Activated T-cell treated with anti-CD3 and anti-CD28 coated beads, Interleukin-2, amount 50 U/mL, for 24 hours (primary cell): ENCODE results near the gene EYS.
"Not testable (repeated sequence)": the region's sequence is repeated elsewhere in the genome, so short reads cannot be mapped to it uniquely, and the experiment has no call there.

Source experiments
- DNase-seq: peaks from one replicate; pipeline ENCODE4 v3.0.0-alpha.2; 2020
- H3K27ac Mint-ChIP-seq: 2 replicates; pipeline ENCODE4 v1.8.0; 2020; ENCODE audit warnings: mild to moderate bottlenecking, mixed read lengths
- H3K27me3 Mint-ChIP-seq: 2 replicates; pipeline ENCODE4 v1.8.0; 2020; ENCODE audit warnings: mixed read lengths
- H3K36me3 Mint-ChIP-seq: 2 replicates; pipeline ENCODE4 v1.8.0; 2020; ENCODE audit warnings: low read depth, mixed read lengths
- H3K4me1 Mint-ChIP-seq: 2 replicates; pipeline ENCODE4 v1.8.0; 2020; ENCODE audit warnings: low read depth, mixed read lengths
- H3K4me3 Mint-ChIP-seq: 2 replicates; pipeline ENCODE4 v1.8.0; 2020; ENCODE audit warnings: mild to moderate bottlenecking, moderate library complexity, mixed read lengths
- H3K9me3 Mint-ChIP-seq: 2 replicates; pipeline ENCODE4 v1.8.0; 2020; ENCODE audit warnings: mixed read lengths

The EYS gene

GRCh38 chr6:63928613-63929012, 1778.4 kb downstream of the EYS start:
- Mint-ChIP-seq H3K27me3 (no peaks in the 10 kb centered on the region), H3K36me3 (no peaks in the 10 kb centered on the region), H3K4me3 (no peak overlapping the region), H3K9me3 (no peaks in the 10 kb centered on the region), H3K4me1 (no peaks in the 10 kb centered on the region), H3K27ac (no peak overlapping the region)
- DNase-seq: no peak

DNA sequence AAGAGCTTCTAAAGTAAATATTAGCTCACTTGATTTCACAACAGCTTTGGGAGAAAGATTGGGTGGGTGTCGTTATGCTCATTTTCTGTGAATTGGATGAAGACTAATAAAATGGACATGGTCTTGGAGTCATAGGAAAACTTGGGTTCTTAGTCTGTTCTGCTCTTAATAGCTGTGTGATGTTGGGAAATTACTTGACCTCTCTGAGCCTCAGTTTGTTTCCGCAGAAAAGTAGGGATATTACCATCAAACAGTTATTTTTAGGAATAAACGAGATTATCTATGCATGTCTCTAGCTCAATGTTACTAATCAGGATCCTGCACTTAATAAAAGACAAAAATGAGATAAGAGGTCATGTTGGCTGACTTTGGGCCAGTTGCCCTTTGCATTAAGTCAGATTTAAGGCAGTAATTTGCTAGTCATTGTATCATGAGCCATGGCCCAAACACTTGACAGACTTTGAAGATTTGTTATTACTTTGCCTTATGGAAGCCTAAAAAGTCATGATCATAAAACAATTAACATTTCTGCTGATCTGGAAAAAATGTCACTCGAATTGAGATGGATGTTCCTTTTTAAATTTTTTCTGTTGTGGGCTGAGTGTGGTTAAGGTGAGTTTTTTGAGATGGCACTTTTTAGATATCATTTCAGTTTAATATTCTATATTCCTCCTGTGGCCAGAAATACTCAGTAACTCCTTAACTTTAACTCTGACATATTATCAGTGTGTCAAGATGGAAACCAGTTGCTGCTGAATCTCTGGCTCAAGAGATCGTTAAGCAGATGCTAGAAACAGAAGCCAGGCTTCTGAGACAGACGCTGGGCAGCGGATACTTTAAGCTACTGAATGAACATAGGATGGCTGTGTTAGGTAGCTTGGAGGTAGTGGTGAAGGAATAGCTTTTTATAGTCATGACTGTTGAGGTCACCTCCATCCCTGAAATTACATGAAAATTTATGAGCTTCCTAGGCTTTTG, 1779.8 kb downstream of the EYS start:
- Mint-ChIP-seq H3K4me1 (no peaks in the 10 kb centered on the region), H3K4me3 (no peak overlapping the region), H3K36me3 (no peaks in the 10 kb centered on the region), H3K27ac (no peak overlapping the region), H3K9me3 (no peaks in the 10 kb centered on the region), H3K27me3 (no peaks in the 10 kb centered on the region)
- no peak for DNase-seq

GRCh38 chr6:63926258-63926780, 1780.7 kb downstream of the EYS start:
- DNase-seq: no peak
- Mint-ChIP-seq H3K27ac (no peak overlapping the region), H3K9me3 (no peaks in the 10 kb centered on the region), H3K4me3 (no peak overlapping the region), H3K27me3 (no peaks in the 10 kb centered on the region), H3K36me3 (no peaks in the 10 kb centered on the region), H3K4me1 (no peaks in the 10 kb centered on the region)

DNA sequence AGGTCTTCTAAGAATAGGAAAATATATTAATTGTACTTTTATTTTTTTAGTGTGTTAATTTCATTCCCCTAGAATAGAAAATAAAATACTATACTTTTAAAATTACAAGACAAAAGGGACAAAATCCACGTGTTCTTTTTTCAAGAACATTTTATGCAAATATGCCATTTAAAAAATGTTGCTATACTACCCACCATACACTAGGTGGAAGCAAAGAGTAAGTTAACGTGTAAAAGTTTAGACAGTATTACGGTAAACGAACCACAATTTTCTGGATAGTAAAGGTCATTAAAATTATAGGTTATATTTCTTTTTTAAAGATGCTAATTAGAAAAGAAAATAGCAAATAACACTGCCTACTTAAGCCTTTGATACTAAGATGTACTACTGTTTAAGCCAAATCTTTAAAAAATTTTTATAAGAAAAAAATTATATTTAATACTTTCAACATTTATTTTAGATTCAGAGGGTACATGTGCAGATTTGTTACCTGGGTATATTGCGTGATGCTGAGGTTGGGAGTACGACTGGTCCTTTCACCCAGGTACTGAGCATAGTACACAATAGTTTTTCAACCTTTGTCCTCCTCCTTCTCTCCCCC, 1783.8 kb downstream of the EYS start:
- Mint-ChIP-seq H3K4me3 (no peak overlapping the region), H3K4me1 (no peaks in the 10 kb centered on the region), H3K36me3 (no peaks in the 10 kb centered on the region), H3K27ac (no peak overlapping the region), H3K9me3 (no peaks in the 10 kb centered on the region), H3K27me3 (no peaks in the 10 kb centered on the region)
- no peak for DNase-seq

DNA sequence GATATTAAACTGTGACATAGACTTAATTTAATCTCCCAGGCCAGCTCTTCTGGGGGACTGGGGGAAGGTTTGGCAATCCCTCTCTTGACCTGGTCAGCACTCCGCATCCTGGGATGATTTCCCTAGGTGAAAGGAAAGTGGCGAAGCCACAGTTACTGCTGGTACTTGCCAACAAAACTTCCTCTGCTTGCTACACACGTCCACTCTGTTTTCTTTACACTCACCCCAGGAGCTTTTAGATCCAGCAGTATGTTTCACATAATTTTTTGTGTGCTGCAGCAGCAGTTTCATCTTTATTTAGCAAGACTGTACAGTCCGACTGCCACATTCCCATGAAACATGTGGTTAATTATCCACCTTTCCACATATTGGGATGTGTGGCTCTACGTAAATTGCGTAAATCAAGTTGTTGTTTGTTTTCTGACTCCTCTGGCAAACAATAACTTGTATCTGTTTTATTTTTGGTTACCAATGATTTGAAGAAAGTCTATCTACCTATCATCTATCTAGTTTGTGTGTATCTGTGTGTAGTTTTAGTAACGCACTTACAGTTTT, 1787.4 kb downstream of the EYS start:
- H3K4me3 Mint-ChIP-seq: no peak overlapping the region
- no peak for DNase-seq
- no peaks in the 10 kb centered on the region for H3K9me3 Mint-ChIP-seq
- no peaks in the 10 kb centered on the region for H3K27me3 Mint-ChIP-seq
- no peaks in the 10 kb centered on the region for H3K36me3 Mint-ChIP-seq
- no peaks in the 10 kb centered on the region for H3K4me1 Mint-ChIP-seq
- no peak overlapping the region for H3K27ac Mint-ChIP-seq

GRCh38 chr6:63912887-63913286, 1794.1 kb downstream of the EYS start:
- no peaks in the 10 kb centered on the region for H3K27me3 Mint-ChIP-seq
- H3K9me3 Mint-ChIP-seq: no peaks in the 10 kb centered on the region
- H3K4me3 Mint-ChIP-seq: no peak overlapping the region
- H3K4me1 Mint-ChIP-seq: no peaks in the 10 kb centered on the region
- no peak for DNase-seq
- H3K36me3 Mint-ChIP-seq: no peaks in the 10 kb centered on the region
- no peak overlapping the region for H3K27ac Mint-ChIP-seq

DNA sequence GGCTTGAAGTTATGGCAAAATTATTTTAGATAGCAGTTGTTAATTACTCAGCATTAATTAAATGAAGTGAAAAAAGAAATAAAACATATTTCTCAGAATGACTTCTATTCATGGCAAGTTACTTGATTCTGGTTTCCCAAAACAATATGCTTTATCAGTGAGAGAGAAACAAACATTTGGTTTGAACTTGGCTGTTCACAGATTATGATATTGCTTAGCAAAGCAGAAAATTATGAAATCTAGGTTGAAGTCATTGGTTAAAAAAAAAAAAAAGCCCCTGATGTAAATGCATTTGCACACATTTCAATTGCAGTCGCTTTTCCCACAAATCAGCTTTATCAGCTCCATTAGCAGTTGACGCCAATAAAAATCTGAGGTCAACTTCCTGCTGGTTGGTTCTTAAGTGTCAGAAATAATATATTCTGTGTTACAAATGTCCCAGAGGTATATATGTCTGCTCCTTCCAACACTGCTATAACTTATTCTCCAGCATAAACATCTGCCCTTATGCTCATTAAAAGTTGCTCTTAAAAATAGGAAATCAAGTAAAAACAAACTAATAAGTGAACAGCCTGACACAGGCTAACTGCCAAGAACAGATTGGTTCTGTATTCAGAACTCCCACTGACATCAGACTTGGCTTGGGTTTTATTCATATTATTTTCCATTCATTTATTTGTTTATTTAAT, 1796.0 kb downstream of the EYS start:
- Mint-ChIP-seq H3K9me3 (no peaks in the 10 kb centered on the region), H3K36me3 (no peaks in the 10 kb centered on the region), H3K27me3 (no peaks in the 10 kb centered on the region), H3K4me3 (no peak overlapping the region), H3K4me1 (no peaks in the 10 kb centered on the region), H3K27ac (no peak overlapping the region)
- DNase-seq: no peak

DNA sequence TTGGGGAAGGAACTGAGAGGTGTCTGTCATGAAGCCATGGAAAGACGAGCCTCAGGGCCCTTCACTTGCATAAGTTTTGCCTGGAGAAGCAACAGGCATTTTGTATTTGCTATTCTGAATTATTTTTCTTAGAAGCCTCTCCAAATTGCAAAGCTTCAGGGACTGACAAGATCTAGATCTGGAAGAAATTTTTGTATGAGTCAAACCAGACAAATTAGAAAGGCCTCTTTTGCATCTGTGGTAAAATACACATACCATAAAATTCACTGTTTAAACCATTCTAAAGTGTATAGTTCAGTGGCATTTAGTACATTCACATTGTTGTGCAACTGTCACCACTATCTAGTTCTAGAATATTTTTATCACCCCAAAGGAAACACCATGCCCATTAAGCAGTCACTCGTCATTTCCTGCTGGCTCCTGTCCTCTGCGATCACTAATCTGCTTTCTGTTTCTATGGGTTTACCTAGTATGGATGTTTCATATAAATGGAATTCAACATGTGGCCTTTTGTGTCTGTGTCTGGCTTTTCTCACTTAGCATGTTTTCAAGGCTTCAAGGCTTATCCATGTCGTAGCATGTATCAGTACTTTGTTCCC, 1802.3 kb downstream of the EYS start:
- Mint-ChIP-seq H3K27ac (no peak overlapping the region), H3K9me3 (no peaks in the 10 kb centered on the region), H3K4me1 (peaks cover 2% of the 10 kb centered on the region), H3K27me3 (no peaks in the 10 kb centered on the region), H3K4me3 (no peak overlapping the region), H3K36me3 (no peaks in the 10 kb centered on the region)
- no peak for DNase-seq

GRCh38 chr6:63899550-63899949, 1807.5 kb downstream of the EYS start:
- H3K27me3 Mint-ChIP-seq: no peaks in the 10 kb centered on the region
- H3K27ac Mint-ChIP-seq: no peak overlapping the region
- H3K4me1 Mint-ChIP-seq: no peaks in the 10 kb centered on the region
- H3K4me3 Mint-ChIP-seq: no peak overlapping the region
- no peaks in the 10 kb centered on the region for H3K9me3 Mint-ChIP-seq
- no peak for DNase-seq
- no peaks in the 10 kb centered on the region for H3K36me3 Mint-ChIP-seq

- Mint-ChIP-seq H3K4me1 (no peaks in the 10 kb centered on the region), H3K4me3 (no peak overlapping the region), H3K9me3 (no peaks in the 10 kb centered on the region), H3K27me3 (no peaks in the 10 kb centered on the region), H3K36me3 (no peaks in the 10 kb centered on the region), H3K27ac (no peak overlapping the region)
- DNase-seq: no peak
Measured at GRCh38 chr6:63897952-63898351, 1809.1 kb downstream of the EYS start.

GRCh38 chr6:63897459-63897858, 1809.6 kb downstream of the EYS start:
- Mint-ChIP-seq H3K4me3 (no peak overlapping the region), H3K4me1 (no peaks in the 10 kb centered on the region), H3K36me3 (no peaks in the 10 kb centered on the region), H3K27me3 (no peaks in the 10 kb centered on the region), H3K9me3 (no peaks in the 10 kb centered on the region), H3K27ac (no peak overlapping the region)
- no peak for DNase-seq

DNA sequence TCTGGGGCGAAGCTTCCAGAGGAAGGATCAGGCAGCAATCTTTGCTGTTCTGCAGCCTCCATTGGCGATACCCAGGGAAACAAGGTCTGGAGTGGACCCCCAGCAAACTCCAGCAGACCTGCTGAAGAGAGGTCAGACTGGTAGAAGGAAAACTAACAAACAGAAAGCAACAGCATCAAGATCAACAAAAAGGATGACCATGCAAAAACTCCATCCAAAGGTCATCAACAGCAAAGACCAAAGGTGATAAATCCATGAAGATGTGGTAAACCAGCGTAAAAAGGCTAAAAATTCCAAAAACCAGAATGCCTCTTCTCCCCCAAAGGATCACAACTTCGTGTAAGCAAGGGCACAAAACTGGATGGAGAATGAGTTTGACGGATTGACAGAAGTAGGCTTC, 1818.6 kb downstream of the EYS start:
- H3K27me3 Mint-ChIP-seq: peaks cover 4% of the 10 kb centered on the region
- no peak for DNase-seq
- no peaks in the 10 kb centered on the region for H3K9me3 Mint-ChIP-seq
- H3K36me3 Mint-ChIP-seq: no peaks in the 10 kb centered on the region
- no peak overlapping the region for H3K4me3 Mint-ChIP-seq
- H3K27ac Mint-ChIP-seq: no peak overlapping the region
- no peaks in the 10 kb centered on the region for H3K4me1 Mint-ChIP-seq

GRCh38 chr6:63887804-63888203, 1819.2 kb downstream of the EYS start:
- H3K27me3 Mint-ChIP-seq, H3K4me3 Mint-ChIP-seq, DNase-seq, H3K36me3 Mint-ChIP-seq, H3K4me1 Mint-ChIP-seq, H3K27ac Mint-ChIP-seq, H3K9me3 Mint-ChIP-seq: not testable (repeated sequence)

DNA sequence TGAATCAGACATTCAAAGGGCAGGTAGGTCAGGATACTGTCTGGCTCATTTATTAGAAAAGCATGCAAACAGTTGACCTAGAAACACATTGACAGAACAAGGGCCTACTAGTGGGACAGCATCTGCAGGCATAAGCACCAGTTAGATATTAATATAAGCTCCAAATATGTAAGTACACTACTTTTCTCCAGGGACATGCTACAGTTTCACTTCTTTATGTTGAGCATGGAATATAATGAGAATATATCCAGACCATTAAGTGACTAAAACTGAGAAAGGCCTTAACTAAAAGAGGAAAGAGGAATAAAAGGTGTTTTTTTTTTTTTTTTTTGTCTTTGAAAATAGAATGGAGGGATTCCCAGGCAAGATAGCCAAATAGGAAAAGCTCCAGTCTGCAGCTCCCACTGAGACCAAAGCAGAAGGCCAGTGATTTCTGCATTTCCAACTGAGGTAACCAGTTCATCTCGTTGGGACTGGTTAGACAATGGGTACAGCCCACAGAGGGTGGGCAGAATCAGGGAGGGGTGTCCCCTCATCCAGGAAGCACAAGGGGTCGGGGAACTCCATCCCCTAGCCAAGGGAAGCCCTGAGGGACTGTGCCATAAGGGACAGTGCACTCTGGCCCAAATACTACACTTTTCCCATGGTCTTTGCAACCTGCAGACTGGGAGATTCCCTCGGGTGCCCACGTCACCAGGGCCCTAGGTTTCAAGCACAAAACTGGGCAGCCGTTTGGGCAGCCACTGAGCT, 1819.8 kb downstream of the EYS start:
- no peaks in the 10 kb centered on the region for H3K36me3 Mint-ChIP-seq
- H3K27ac Mint-ChIP-seq: no peak overlapping the region
- DNase-seq: no peak
- peaks cover 4% of the 10 kb centered on the region for H3K27me3 Mint-ChIP-seq
- no peaks in the 10 kb centered on the region for H3K4me1 Mint-ChIP-seq
- H3K4me3 Mint-ChIP-seq: no peak overlapping the region
- H3K9me3 Mint-ChIP-seq: no peaks in the 10 kb centered on the region
